ENCODE measurements around the gene ULK4.

- TF ChIP-seq CTCF (IDR thresholded peaks at IDR 0.05): no peak
- TF ChIP-seq IRF3 (IDR thresholded peaks at IDR 0.05; ENCODE audit: low read depth, low read length): no peak
- no peak for TF ChIP-seq GATA2 (CRISPR knock-in tag; IDR thresholded peaks at IDR 0.05)
- no peak for TF ChIP-seq ZBTB33 (IDR thresholded peaks at IDR 0.05; ENCODE audit: borderline replicate concordance, low read depth)
- TF ChIP-seq MXI1 (IDR thresholded peaks at IDR 0.05; ENCODE audit: low read depth, low read length): no peak
- no peak for TF ChIP-seq RFX5 (IDR thresholded peaks at IDR 0.05; ENCODE audit: low read length)
- no peak for TF ChIP-seq CHD2 (IDR thresholded peaks at IDR 0.05; ENCODE audit: low read length, partially characterized antibody)
These were observed 436.4 kb downstream of the ULK4 start for GRCh38 chr3:41525303-41526064.
